CD4-positive, alpha-beta T cell treated with Interleukin-21 for 1 hour (primary cell): ENCODE results near the gene CKAP5.

Experiments
- DNase-seq: peaks from one replicate; pipeline ENCODE4 v3.0.0-alpha.2; 2020

Gene CKAP5

GRCh38 chr11:46845740-46846509 lies at the start of gene CKAP5:
Gene CKAP5, minus strand, starts transcription at chr11:46846280. Its CDS starts 25,049 bp downstream, at chr11:46821231.
- DNase-seq: peak; percentile 90

DNA sequence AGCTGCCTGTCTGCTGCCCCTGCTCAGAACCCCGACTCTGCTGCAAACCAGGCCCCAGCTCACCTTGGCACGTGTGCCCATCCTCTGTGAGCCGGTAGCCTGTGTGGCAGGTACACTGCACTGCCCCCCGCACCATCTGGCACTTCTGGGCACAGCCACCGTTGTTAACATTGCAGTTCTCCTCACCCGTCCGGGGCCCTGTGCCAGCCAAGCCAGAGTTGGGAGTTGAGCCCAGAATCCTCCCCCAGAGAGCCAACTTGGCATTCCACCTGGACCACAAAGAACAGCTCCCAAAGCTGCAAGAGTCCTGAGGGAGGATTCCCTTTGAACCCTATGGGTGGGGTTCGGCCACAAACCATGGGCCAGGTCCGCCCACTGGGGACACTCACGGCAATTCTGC lies 49.7 kb upstream of the CKAP5 start:
- no peak for DNase-seq

DNA sequence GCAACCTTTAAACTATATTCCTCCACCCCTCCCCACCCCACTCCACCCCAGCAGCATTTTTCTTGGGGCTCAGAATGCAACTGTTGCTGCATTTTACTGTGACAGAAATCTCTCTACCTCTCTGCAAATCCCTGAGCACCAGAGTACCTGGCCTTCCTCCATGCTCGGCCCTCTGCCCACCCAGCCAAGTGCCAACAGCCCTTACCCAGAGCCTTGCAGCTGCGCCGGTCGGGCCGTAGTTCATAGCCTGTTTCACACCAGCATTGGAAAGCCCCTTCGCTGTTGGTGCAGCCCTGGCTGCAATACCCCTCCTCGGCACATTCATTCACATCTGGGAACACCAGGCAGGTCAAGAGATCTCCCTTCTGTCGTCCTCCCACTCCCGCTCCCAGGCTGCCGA lies 48.9 kb upstream of the CKAP5 start:
- DNase-seq: no peak

DNA sequence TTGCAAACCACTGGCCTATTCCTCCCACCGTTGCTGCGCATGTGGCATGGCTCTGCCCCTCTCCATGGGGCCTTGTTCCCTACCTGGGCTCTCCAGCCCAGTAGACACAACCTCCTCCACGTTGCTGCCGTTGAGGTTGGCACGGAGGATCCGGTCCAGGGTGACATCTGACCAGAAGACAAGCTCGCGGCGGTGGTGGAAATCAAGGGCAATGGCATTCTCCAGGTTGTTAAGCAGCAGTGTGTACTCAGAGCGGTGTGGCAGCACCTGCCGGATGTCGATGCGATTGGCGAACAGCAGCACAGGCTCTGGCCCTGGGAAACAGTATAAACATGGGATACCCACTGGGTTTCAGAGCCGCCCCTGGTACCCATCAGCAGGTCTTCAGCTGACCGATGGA lies 48.4 kb upstream of the CKAP5 start:
- DNase-seq: no peak

- DNase-seq: no peak
Measured at GRCh38 chr11:46892838-46893237, 46.8 kb upstream of the CKAP5 start.

GRCh38 chr11:46892109-46892508 lies 46.0 kb upstream of the CKAP5 start:
- no peak for DNase-seq

DNA sequence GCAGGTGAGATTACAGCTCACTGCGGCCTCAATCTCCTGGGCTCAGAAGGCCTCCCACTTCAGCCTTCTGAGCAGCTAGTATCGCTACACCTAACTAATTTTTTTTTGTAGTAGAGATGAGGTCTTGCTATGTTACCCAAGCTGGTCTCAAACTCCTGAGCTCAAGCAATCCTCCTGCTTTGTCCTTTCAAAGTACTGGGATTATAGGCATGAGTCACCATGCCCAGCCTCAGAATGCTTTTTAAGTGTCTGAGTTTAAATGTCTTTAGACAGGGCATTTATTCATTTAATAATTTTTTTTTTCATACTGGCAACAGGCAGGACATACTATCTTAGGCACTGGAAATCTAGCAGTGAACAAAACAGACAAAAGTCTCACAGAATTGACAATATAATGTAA lies 44.6 kb upstream of the CKAP5 start:
- DNase-seq: no peak

DNA sequence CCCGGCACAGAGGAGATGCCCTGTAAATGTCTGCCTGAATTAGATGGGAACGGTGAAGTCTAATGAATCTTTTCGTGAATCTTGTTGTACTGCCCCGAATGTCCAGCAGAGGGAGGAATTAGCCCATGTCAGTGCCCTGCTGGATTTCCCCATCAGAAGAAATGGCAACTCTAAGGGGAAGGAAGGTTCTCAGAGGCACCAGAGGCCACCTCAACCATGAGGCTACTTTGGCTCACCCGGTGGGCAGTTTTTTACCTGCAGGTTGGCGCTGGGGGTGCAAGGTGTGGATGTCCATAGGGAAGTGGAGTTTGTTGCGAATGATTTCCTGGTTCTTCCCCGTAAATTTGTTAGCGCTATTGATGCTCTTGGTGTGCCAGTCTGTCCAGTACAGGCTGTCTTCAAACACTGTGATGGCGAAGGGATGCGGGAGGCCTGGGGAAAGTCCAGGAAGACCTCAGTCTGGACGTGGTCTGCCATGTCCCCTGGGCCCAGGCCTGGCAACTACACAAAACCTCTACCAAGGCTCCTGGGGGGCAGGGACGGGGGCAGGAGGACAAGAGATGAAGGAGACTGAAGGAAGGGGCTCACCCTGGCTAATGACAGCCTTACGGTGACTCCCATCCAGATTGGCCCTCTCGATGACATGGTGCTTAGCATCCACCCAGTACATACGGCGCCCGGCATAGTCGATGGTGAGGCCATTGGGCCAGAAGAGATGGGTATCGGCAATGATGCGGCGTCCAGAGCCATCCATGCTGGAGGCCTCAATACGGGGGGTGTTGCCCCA lies 43.8 kb upstream of the CKAP5 start:
- DNase-seq: peak; percentile 77

GRCh38 chr11:46889251-46889650 lies 43.2 kb upstream of the CKAP5 start:
- DNase-seq: no peak

- DNase-seq: no peak
Measured at GRCh38 chr11:46888636-46889035, 42.6 kb upstream of the CKAP5 start.

DNA sequence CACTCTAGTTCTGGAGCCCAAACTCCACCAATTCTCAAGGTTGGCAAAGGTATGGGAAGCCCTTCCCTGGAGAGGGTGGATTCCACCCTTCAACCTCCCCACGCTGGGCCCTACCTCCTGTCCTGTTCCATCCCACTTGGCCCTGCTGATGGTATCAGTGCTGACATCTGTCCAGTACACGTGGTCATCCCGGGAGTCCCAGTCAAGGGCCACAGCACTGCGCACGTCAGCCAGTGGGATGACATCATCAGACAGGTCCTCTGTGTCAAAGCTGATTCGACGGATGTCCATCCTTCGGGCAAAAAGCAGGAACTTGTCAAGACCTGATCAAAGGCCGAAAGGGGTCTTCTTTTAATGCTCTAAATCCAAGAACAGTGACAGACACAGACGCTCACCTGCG lies 40.1 kb upstream of the CKAP5 start:
- no peak for DNase-seq

DNA sequence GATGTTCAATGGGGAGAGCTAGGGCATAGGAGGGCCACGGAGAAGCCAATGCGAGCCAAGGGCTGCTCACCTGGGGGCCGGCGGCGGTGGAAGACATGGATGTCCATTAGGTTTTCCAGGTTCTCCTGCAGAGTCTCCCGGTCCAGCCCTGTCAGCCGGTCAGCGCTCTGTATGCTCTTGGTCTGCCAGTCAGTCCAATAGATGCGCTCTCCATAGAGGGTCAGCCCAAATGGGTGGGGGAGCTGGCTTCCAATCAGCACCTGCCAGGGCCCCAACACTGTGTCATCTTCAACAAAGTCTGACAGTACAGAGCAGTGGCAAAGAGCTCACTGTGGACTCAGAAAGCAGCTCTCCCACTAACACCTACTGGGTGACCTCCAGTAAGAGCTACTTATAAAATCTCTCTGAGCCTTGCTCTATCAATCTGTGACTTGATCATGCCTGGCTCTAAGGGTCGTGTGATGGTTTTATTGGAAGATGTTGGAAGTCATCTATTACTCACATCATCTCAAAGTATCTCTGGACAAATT lies 33.0 kb upstream of the CKAP5 start:
- no peak for DNase-seq

GRCh38 chr11:46877580-46877979 lies 31.5 kb upstream of the CKAP5 start:
- DNase-seq: no peak

DNA sequence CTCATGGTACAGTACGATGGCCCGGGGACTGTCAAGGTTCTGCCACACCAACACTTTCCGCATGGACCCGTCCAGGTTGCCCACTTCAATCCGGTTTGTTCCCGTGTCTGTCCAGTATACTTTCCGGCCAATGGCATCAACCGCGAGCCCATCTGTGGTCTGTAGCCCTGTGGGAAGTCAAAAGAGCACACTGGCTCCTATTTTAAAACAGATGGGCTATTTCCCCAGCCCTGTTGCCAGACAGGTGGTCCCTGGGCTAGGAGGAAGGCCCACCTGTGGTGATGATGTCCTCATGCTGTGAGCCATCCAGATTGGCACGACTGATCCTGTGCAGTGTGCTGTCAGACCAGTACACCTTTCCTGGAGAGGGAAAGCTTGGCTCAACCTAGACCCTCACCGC lies 30.4 kb upstream of the CKAP5 start:
- no peak for DNase-seq

GRCh38 chr11:46874586-46874985 lies 28.5 kb upstream of the CKAP5 start:
- no peak for DNase-seq

DNA sequence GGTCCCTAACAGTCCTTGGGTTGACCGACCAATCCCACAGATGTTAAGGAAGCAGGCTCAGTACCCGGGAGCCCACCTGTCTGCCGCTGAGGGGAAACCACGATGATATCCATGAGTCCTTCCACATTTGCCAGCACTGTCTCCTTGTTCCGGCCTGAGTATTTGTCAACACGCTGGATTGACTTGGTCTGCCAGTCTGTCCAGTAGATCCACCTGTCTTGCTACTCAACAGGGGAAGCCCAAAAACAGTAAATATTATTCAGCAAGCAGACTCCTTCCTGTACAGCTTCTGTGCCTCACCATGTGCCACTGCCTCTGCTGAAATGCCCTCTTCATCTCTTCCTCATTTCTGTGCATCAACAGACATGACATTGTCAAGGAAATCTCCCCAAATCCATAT lies 22.8 kb upstream of the CKAP5 start:
- no peak for DNase-seq

GRCh38 chr11:46865340-46865739 lies 19.3 kb upstream of the CKAP5 start:
- DNase-seq: no peak

DNA sequence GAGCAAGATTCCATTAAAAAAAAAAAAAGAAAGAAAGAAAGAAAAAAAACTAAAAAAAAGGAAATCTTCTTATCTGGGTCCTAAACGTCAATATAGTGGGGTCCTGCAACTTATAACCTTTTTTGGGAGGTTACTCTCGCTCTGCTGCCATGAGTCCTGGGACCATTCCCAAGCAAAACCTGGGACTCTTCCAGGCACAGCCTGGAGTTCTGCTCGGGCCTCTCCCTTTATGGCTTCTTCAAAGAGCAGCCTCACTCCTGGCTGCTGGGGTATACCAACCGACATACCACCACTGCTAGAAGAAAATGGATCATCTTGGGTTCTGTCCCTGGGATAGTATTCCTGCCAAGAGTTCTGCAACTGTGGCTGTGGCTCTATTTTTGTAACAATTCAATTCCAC lies 14.1 kb upstream of the CKAP5 start:
- no peak for DNase-seq

GRCh38 chr11:46858920-46859546 lies 13.0 kb upstream of the CKAP5 start:
- DNase-seq: no peak

DNA sequence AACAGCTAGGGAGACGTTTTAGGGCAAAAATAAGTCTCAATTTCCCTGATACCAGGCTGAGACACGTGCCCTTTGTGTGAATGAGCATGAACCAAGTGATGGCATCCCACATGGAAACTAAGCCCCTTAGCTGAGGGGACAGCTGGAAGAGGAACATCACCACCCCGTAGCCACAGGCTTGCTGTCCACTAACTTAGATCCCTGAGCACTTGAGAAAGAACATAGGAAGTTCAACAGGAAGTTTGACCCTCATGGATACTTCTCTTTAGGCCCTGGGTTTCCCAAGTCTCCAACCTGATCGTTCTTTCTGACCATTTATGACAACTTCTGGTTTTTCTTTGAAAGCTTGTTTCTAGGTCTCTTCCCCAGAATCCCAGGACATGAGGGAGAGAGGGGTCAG lies 11.6 kb upstream of the CKAP5 start:
- no peak for DNase-seq

DNA sequence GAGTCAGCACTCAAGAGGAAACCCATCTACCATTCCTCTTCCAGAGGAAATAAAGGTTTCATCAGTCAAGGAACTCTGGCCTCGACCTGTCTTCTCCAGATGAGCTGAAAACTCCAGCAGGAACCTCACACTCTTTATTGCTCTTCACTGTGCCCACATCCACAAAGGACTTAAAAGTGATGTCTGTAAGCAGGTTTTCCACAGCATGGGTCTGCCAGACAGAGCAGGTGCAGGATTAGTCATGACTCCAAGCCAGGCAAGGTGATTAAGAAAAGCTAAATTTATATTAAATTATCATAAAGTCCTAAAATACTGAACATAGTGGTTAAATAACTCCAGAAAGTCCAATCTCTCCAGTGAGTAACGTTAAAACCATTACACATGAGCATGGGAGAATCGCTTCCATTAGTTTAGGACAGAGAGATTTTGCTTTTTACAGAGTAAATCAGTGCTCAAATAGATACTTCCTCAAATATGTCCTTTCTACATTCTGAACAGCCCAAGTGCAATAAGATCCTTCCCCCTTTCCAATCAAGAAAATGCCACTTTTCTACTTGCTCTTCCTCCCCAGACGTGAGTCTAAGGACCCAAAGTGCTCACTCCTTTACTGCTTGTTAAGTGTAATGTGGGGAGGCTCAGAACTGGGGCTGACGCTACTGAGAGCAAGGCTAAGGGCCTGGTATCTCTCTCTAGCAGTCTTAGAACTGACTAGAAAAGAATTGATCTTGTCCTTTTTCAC lies 10.7 kb upstream of the CKAP5 start:
- no peak for DNase-seq

DNA sequence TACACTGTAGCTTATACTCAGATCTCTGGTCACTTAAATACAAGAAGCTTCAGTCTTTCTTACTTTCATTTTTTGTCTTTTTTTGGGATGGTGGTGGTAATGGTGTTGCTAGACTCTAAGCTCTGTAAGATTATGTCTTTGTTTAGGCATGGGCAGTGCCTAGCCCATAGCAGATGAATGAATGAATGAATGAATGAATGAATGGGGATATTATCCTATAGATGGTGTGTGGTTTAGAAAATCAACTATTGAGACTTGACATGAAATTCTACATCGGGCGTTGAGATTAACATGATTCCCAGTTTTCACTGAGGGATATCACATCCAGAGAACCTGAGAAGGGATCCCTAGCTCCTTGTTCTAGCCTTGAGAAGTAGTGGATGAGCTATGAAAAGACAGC lies 9.8 kb upstream of the CKAP5 start:
- no peak for DNase-seq

DNA sequence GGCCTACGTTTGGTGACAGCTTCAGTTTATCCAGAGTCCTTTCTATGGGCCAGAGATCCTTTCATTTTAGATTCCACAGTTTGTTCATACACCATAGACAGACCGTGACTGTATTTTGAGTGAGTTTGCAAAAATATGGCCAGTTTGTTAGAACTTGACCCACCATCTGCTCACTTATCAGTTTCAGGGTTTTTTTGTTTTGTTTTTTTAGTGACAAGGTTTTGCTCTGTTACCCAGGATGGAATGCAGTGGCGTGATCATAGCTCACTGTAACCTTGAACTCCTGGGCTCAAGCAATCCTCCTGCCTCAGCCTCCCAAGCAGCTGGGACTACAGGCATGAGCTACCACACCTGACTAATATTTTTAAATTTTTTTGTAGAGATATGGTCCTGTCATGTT lies 9.1 kb upstream of the CKAP5 start:
- no peak for DNase-seq
